ENCODE data around the gene BCAR3.

The BCAR3 gene

GRCh38 chr1:93614541-93614940, 67.1 kb downstream of the BCAR3 start:
- DNase-seq, result no peak

- DNase-seq, result no peak
These were observed 67.7 kb downstream of the BCAR3 start for GRCh38 chr1:93613898-93614297.

- no peak for DNase-seq
These were observed 69.1 kb downstream of the BCAR3 start for GRCh38 chr1:93612510-93612909.

GRCh38 chr1:93611668-93612067, 70.0 kb downstream of the BCAR3 start:
- DNase-seq, result no peak

- DNase-seq, result no peak
These were observed 72.1 kb downstream of the BCAR3 start for GRCh38 chr1:93609536-93609935.

- no peak for DNase-seq
These were observed 73.2 kb downstream of the BCAR3 start for GRCh38 chr1:93608187-93609109.

GRCh38 chr1:93607814-93608186, 73.8 kb downstream of the BCAR3 start:
- DNase-seq, result peak; percentile 75

GRCh38 chr1:93605812-93606512, 75.7 kb downstream of the BCAR3 start:
- peak; percentile 94 for DNase-seq

- DNase-seq, result no peak
These were observed 76.5 kb downstream of the BCAR3 start for GRCh38 chr1:93605026-93605568.

- no peak for DNase-seq
These were observed 77.2 kb downstream of the BCAR3 start for GRCh38 chr1:93604411-93604810.

GRCh38 chr1:93603601-93604000, 78.0 kb downstream of the BCAR3 start:
- DNase-seq, result no peak

- no peak for DNase-seq
These were observed 78.5 kb downstream of the BCAR3 start for GRCh38 chr1:93603106-93603505.

GRCh38 chr1:93602101-93602500, 79.5 kb downstream of the BCAR3 start:
- no peak for DNase-seq

- DNase-seq, result no peak
These were observed 80.0 kb downstream of the BCAR3 start for GRCh38 chr1:93601686-93602085.

GRCh38 chr1:93600663-93601062, 81.0 kb downstream of the BCAR3 start:
- DNase-seq, result no peak

- DNase-seq, result no peak
These were observed 82.2 kb downstream of the BCAR3 start for GRCh38 chr1:93599479-93599878.

GRCh38 chr1:93598861-93599439, 82.7 kb downstream of the BCAR3 start:
- no peak for DNase-seq

- no peak for DNase-seq
These were observed 83.2 kb downstream of the BCAR3 start for GRCh38 chr1:93598396-93598795.

- DNase-seq, result no peak
These were observed 83.9 kb downstream of the BCAR3 start for GRCh38 chr1:93597709-93598108.

GRCh38 chr1:93596329-93597089, 85.1 kb downstream of the BCAR3 start:
- DNase-seq, result no peak

GRCh38 chr1:93595743-93596142, 85.9 kb downstream of the BCAR3 start:
- DNase-seq, result no peak

GRCh38 chr1:93595266-93595665, 86.4 kb downstream of the BCAR3 start:
- DNase-seq, result peak; percentile 60

- peak; percentile 78 for DNase-seq
These were observed 87.1 kb downstream of the BCAR3 start for GRCh38 chr1:93594603-93594880.
